ENCODE data around the gene SNORC.

DNA sequence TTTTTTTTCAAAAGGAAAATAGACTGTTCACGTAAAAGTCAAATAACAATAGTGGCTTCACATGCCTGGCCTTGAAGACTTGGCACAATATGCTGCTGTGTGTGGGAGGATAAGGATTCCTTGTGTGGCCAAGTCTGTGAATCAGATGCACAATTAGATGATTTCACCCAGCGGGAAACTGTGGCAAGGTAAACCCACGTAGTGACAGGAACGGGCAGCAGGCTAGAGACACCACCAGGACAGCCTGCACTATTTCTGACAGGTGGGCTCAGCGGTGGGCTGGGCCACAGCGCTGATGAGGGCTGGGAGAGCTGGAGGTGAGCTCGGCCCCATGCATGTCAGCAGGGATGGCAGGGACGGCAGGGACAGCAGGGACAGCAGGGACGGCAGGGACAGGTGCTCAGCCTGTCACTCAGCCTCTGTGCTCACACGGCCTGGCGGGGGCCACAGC lies 21.6 kb downstream of the SNORC start:
- TF ChIP-seq ARNTL (CRISPR knock-in tag; IDR thresholded peaks at IDR 0.05; ENCODE audit: borderline replicate concordance, low read depth) (no peak), ZC3H10 (CRISPR knock-in tag; IDR thresholded peaks at IDR 0.05) (no peak), RARB (CRISPR knock-in tag; IDR thresholded peaks at IDR 0.05) (no peak), ZFP3 (CRISPR knock-in tag; IDR thresholded peaks at IDR 0.05) (no peak), ZNF8 (CRISPR knock-in tag; IDR thresholded peaks at IDR 0.05) (no peak), ESRRG (CRISPR knock-in tag; IDR thresholded peaks at IDR 0.05) (no peak), ZNF565 (CRISPR knock-in tag; conservative IDR thresholded peaks at IDR 0.05; ENCODE audit: low read depth) (no peak), BACH2 (CRISPR knock-in tag; IDR thresholded peaks at IDR 0.05; ENCODE audit: borderline replicate concordance) (no peak), PPARA (CRISPR knock-in tag; IDR thresholded peaks at IDR 0.05; ENCODE audit: borderline replicate concordance) (no peak), ZFP30 (CRISPR knock-in tag; IDR thresholded peaks at IDR 0.05) (no peak)
- TF ChIP-seq, protein P1, sequence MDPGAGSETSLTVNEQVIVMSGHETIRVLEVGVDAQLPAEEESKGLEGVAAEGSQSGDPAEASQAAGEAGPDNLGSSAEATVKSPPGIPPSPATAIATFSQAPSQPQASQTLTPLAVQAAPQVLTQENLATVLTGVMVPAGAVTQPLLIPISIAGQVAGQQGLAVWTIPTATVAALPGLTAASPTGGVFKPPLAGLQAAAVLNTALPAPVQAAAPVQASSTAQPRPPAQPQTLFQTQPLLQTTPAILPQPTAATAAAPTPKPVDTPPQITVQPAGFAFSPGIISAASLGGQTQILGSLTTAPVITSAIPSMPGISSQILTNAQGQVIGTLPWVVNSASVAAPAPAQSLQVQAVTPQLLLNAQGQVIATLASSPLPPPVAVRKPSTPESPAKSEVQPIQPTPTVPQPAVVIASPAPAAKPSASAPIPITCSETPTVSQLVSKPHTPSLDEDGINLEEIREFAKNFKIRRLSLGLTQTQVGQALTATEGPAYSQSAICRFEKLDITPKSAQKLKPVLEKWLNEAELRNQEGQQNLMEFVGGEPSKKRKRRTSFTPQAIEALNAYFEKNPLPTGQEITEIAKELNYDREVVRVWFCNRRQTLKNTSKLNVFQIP (CRISPR knock-in tag; IDR thresholded peaks at IDR 0.05; ENCODE audit: borderline replicate concordance, low read depth), result no peak
- TF ChIP-seq, protein P2, sequence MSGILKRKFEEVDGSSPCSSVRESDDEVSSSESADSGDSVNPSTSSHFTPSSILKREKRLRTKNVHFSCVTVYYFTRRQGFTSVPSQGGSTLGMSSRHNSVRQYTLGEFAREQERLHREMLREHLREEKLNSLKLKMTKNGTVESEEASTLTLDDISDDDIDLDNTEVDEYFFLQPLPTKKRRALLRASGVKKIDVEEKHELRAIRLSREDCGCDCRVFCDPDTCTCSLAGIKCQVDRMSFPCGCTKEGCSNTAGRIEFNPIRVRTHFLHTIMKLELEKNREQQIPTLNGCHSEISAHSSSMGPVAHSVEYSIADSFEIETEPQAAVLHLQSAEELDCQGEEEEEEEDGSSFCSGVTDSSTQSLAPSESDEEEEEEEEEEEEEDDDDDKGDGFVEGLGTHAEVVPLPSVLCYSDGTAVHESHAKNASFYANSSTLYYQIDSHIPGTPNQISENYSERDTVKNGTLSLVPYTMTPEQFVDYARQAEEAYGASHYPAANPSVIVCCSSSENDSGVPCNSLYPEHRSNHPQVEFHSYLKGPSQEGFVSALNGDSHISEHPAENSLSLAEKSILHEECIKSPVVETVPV (CRISPR knock-in tag; IDR thresholded peaks at IDR 0.05), result no peak
- TF ChIP-seq, protein P3, sequence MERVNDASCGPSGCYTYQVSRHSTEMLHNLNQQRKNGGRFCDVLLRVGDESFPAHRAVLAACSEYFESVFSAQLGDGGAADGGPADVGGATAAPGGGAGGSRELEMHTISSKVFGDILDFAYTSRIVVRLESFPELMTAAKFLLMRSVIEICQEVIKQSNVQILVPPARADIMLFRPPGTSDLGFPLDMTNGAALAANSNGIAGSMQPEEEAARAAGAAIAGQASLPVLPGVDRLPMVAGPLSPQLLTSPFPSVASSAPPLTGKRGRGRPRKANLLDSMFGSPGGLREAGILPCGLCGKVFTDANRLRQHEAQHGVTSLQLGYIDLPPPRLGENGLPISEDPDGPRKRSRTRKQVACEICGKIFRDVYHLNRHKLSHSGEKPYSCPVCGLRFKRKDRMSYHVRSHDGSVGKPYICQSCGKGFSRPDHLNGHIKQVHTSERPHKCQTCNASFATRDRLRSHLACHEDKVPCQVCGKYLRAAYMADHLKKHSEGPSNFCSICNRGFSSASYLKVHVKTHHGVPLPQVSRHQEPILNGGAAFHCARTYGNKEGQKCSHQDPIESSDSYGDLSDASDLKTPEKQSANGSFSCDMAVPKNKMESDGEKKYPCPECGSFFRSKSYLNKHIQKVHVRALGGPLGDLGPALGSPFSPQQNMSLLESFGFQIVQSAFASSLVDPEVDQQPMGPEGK (CRISPR knock-in tag; IDR thresholded peaks at IDR 0.05; ENCODE audit: borderline replicate concordance), result no peak
- TF ChIP-seq, protein P4, sequence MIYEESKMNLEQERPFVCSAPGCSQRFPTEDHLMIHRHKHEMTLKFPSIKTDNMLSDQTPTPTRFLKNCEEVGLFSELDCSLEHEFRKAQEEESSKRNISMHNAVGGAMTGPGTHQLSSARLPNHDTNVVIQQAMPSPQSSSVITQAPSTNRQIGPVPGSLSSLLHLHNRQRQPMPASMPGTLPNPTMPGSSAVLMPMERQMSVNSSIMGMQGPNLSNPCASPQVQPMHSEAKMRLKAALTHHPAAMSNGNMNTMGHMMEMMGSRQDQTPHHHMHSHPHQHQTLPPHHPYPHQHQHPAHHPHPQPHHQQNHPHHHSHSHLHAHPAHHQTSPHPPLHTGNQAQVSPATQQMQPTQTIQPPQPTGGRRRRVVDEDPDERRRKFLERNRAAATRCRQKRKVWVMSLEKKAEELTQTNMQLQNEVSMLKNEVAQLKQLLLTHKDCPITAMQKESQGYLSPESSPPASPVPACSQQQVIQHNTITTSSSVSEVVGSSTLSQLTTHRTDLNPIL (CRISPR knock-in tag; IDR thresholded peaks at IDR 0.05; ENCODE audit: low read depth), result no peak
